Left colon (tissue), 2 donors: Measurements from ENCODE around the gene GLYR1. TPM values are rescaled to one million over a fixed set of nuclear protein-coding genes. Genes with fewer than 3 reads are reported as not detected.

Source experiments
- ATAC-seq: fragments of 200-7000 bp; cut with Tn5 transposase; one replicate; pipeline ENCODE4 v1.9.1; 2020; ENCODE audit warnings: mild to moderate bottlenecking, moderate library complexity
- DNase-seq, 2 donors: peaks; one replicate each; pipeline ENCODE4 v3.0.0-alpha.2; 2020
- intact Hi-C, 2 donors: fragments of 100-400 bp; cut with DNase I in 1 of 2; cut with micrococcal nuclease in 1 of 2; formaldehyde crosslinking; loops; one replicate each; pipeline versions ENCODE4 v1.11.2 to v1.14.0; 2022; cut with DNase I, micrococcal nuclease
- total RNA-seq, 2 donors: library from RNA; stranded (reverse); fragmentation: NEBNext Ultra II Directional; extraction: Animal tissue kit (Norgen Biotek cat#: 25700); gene quantifications; one replicate each; pipeline ENCODE4 v1.2.1, GENCODE V29; 2021
- donor health status: DM: no; HTN: no; CAD: no.
- donor health status: DM: yes; HTN: yes; CAD: no.

GLYR1 gene
- total RNA-seq, 2 donors from 2014 or later = 106 to 114 TPM

DNA sequence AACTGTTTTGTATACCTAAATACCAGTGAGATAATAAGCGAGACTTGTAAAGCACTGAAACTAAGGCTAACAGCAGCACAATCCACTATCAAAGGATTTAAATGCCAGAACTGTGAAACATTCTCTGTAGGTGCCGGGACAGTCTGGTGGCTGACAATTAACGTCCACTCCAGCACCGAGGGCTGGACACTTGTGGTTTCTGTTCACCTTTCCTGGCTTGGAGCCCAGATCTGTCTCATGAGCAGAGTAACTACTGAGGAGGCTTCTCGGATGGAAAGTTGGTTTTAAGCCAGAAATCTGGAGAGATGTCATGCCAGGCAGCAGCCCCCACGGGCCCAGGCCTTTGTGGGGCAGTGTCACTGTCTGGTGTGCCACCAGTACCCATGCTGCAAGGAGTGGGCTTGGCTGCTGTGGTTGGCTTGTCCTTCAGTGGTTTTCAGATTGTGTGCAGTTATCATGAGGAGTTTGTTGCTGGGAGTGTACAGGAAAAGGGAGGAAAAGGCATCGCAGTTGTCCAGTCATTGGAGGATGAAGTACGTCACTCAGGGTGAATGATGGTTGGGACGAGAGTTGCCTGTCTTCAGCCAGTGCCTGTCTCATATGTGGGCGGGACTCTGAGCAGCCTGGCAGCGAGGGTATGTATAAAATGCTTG is 35.7 kb upstream of the GLYR1 start:
- intact Hi-C loops = no loop called here
- ATAC-seq (no peak), DNase-seq (no peak)

DNA sequence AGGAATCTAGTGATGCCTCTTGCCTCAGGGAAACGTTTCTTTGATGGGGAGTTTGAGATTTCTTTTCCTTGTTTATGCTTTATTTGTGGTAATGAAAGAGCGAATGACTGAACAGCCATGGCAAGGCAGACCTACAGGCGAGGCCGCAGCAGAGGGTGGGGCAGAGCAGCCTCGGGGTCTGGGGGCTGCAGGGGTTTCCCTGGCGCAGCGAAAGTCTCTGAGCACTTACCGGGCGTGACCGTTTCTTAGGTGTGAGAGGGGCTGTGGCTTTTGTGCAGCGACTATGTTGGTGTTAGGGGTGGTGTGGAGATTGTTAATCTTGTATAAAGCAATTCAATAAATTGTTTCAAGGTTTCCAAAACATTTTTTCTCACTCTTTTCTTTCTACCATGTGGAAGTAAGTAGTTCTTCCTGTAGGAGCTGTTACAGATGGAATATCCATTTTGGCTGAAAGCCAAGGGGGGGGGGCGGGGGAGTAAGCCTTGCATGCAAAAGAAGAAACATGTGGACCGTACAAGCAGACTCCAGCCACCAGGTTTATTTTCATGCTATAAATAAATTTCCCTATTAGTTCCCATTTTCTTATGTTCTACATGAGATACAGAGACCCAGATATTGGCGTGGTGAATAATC is 35.0 kb upstream of the GLYR1 start:
- no peak for ATAC-seq

DNA sequence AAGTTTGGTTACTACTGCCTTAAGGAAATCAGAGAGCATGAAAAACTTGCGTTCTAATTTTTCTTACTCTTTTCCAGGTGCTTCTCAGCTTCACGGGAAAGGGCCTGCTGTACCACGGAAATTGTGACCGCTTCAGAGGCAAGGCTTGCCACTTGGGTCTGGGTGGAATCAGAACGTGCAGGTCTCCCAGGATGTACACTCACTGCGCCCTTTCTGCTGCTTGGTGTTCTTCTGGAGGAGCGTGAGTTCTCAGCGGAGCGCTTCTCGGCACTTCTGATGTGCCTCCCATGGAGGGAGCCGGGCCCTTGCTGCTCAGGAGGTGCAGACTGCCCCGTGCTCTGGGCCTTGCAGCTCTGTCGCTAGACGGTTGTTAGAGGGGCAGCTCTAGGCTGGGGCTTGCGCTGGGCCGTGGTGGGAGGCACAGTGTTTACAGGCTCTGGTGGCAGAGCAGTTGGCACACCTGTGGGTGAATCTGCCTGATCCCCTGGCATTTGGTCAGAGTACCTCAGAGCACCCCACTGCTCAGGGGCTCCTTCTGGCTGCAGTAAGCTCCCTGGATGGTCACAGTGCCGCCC is 33.0 kb upstream of the GLYR1 start:
- ATAC-seq = no peak
- intact Hi-C loops = no loop called here
- DNase-seq = no peak

More for the DNA sequence above, 35.0 kb upstream of the GLYR1 start:
- DNase-seq = no peak
- intact Hi-C loops = no loop called here

DNA sequence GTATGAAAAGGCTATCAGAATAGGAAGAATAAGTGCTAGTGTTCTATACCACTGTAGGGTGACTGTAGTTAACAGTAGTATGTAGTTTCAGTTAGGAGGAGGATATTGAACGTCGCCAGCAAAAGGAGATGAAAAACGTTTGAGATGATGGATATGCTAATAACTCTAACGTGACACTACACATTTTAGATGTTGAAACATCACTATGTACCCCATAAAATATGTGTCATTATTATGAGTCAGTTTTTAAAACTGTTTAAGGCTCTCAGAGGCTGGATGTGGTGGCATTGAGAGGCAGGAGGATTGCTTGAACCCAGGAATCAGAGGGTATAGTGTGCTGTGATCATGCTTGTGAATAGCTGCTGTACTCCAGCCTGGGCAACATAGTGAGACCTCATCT is 32.0 kb upstream of the GLYR1 start:
- ATAC-seq = no peak
- DNase-seq = no peak
- intact Hi-C loops = no loop called here

DNA sequence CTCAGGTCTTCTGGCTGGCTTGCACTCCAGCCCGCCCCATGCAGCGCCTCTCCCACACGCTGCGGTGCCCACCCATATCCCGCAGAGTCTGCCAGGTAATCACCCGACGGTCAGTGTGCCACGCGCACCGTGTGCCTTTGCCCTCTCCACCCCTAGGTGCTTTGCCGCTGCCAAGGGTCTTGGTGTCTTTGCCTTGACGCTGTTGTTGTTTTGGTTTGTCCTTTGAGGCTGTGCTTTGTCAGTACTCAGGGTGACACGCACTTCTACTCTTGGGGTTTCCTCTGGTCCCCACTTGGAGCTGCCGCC is 30.2 kb upstream of the GLYR1 start:
- no peak for DNase-seq
- ATAC-seq = no peak
- intact Hi-C loops = no loop called here

DNA sequence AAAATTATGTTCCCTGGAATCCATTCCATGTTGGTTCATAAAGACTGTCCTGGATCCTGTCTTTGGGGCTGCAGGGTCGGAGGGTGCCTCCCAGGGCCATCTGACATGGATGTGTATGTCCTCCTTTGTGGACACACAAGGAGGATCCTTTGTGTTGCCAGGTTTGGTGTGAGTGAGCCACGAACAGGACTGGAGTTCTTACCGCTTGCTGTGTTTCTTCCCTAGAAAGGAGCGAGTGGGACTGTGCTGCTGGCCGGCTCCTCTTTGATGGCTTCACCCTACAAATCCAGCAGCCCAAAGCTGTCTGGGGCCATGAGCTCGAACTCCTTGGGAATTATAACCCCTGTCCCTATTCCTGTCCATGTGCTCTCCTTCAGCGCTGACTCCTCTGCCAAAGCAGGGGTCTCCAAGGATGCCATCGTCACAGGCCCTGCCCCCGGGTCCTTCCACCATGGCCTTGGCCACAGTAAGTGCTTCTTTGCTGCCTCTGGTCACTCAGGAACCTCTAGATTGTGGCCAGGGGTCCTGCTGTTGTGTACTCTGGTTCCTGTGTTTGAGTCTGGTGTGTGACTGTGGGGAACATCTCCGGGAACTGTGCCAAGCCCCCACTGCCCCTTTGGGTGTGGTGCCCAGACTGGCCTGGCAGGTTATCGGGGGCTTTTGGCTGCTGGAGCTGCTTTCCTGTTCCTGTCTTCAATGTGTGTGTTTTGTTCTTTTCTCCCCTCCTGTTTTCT is 29.7 kb upstream of the GLYR1 start:
- ATAC-seq = no peak
- no peak for DNase-seq
- intact Hi-C loops = no loop called here

DNA sequence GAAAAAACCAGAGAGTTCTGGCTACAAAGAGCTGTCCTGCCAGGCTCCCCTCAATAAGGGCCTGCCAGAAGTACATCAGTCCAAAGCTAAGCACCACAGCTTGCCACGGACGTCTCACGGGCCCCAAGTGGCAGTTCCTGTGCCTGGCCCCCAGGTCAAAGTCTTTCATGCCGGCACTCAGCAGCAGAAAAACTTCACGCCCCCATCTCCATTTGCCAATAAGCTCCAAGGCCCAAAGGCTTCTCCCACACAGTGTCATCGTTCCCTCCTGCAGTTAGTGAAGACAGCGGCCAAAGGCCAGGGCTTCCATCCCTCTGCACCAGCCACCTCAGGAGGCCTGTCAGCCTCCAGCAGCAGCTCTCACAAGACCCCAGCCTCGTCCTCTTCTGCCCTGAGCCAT is 27.6 kb upstream of the GLYR1 start:
- ATAC-seq = no peak
- intact Hi-C loops = no loop called here

DNA sequence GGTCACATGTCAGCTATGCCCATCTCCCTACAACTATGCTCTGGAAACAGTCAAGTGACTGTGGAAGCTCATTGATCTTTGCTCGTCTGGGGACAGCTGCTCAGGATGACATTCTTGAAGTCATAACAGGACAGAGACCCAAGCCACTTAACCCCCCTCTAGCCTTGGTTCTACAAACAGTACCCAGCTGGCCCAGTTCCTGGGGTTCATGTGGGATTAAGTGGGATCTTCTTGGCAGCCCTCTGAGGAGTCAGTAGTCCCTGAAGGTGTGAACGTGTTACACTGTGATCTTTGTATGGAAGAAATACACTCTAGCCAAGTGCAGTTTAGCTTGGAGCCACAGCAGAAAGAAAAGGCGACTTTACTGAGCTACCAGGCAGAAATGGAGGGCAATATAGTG is 26.0 kb upstream of the GLYR1 start:
- ATAC-seq = no peak
- intact Hi-C loops = no loop called here
- no peak for DNase-seq

More for the DNA sequence above, 27.6 kb upstream of the GLYR1 start:
- DNase-seq = no peak

DNA sequence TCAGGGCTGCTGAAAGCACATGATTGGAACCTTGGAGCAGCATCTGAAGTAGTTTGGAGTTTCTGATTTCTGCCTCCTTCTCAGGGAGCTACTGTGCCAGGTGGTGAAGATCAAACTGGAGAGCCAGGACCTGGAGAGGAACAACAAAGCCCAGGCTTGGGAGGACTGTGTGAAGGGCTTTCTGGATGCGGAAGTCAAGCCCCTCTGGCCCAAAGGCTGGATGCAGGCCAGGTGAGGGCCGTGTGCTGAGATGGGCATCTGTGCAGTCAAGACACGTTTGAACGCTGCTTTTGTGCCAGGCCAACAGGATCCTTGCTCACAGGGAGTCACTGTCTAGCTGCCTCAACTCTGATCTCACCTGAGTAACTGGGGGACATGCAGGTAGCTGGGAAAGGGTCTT is 24.0 kb upstream of the GLYR1 start:
- intact Hi-C loops = no loop called here
- ATAC-seq = no peak
- no peak for DNase-seq

DNA sequence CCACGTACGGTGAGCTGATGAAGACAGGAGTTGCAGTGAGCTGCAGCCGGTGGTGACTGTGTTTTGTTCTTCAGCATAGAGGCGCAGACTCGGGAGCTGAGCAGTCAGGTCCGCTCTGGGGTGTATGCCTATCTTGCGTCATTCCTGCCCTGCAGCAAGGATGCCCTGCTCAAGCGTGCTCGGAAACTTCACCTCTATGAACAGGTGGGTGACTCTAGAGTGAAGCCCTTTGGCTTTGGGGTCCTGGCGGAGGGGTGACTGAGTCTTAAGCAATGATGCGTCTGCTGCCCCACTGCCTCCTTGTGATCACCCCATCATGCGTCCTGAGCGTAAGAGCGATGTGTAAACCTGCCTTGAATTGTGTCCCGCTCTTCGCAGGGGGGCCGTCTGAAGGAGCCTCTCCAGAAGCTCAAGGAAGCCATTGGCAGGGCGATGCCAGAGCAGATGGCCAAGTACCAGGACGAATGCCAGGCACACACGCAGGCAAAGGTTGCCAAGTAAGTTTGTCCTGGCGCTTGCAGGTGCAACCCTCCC is 23.1 kb upstream of the GLYR1 start:
- DNase-seq (no peak), ATAC-seq (no peak)
- intact Hi-C loops = no loop called here

DNA sequence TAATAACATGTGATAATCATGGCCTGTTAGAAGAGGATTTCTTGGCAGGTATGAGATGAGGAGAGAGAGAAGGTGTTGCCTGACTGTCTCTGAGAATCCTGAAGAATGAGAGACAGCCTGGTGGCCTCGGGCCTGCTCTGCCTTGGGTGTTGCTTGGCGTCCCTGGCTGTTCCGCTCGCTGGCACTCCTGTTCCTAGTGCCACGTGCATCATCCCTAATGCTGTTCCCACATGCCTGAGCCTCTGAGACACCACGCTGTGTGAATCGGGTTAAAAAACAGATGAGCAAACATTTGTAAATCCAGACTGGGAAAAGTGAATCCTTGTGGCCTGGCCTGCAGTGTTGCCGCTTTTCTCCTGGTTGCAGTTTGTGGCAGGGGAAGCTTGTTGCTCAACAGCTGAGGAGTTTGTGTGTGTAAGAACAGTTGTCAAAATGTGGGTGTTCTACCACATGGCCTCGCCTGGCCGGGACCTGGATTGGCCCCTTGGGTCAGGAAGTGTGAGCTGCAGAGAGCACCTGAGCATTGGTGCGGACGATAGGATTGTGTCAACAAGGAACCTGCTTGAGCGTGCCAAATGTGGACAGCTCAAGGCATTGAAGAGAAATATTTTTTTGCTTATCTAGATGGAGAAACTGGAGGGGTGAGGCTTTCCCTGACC is 22.2 kb upstream of the GLYR1 start:
- ATAC-seq = peak; percentile 41
- DNase-seq = no peak
- intact Hi-C loops = no loop called here

DNA sequence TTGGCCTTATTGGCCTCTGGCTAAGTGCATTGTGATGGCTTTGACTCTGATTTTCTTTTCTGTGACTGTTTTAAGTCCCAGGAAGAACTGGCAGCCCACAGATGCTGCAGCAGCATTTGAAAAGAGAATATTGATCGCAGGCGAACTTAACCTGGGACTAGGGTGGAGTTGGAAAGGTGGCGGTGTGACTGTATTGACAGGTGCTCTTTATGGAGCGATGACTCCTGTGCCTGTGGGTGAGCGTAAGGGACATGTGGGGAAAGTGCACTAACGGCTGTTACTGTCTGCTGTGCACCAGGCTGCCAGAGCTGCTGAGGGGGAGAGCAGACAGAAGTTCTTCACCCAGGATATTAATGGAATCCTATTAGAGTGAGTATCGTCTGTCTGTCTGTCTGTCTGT is 21.4 kb upstream of the GLYR1 start:
- intact Hi-C loops = no loop called here
- DNase-seq (no peak), ATAC-seq (peak; percentile 82)

DNA sequence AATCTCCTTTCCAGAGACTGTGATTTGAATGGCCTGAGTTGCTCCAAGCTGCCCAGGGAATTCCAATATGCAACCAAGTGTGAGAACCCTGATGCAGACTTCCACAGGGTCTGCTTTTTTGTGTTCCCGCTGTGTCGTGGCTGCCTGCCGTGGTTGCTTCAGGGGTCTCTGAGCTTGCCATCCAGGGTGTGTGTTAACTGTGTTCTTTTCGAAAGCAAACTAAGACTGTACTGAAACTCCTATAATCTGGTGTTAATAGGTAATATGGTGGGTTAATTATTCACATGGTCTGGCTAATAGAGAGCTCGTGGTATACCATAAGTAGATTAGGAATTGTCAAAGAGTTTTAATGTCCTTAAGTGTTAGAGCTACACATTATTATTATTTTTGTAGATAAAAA is 20.9 kb upstream of the GLYR1 start:
- ATAC-seq (no peak), DNase-seq (no peak)
- intact Hi-C loops = no loop called here

DNA sequence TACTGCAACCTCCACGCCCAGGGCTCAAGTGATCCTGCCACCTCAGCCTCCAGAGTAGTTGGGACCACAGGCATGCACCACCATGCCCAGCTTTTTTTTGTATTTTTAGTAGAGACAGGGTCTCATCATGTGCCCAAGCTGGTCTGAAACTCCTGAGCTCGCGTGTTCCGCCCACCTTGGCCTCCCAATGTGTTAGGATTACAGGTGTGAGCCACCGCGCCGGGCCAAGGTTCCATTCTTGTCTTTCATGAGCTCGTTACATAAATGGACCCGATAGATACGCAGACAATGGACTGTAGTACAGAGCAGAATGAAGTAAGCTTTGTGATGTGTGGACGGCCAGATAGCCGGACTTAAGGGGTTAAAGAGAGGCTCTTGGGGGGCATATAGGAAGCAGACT is 19.5 kb upstream of the GLYR1 start:
- ATAC-seq = no peak
- no peak for DNase-seq
- intact Hi-C loops = no loop called here

DNA sequence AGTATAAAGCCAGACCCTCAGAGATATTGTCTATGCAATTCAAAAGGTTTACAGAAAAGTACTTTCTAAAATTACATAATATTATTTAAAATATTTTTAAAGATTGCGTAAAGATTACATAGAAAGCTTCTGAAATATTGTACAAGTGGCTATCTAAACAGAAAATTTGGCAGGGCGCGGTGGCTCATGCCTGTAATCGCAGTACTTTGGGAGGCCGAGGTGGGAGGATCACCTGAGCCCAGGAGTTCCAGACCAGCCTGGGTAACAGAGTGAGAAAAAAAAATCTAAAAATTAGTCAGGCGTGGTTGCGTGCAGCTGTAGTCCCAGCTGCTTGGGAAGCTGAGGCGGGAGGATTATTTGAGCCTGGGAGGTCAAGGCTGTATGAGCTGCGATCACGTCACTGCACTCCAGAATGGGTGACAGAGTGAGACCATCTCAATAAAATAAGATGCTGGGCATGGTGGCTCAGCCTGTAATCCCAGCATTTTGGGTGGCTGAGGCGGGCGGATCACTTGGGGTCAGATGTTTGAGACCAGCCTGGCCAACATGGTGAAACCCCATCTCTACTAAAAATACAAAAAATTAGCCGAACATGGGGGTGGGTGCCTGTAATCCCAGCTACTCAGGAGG is 18.3 kb upstream of the GLYR1 start:
- ATAC-seq = no peak
- intact Hi-C loops = no loop called here
- DNase-seq = no peak

DNA sequence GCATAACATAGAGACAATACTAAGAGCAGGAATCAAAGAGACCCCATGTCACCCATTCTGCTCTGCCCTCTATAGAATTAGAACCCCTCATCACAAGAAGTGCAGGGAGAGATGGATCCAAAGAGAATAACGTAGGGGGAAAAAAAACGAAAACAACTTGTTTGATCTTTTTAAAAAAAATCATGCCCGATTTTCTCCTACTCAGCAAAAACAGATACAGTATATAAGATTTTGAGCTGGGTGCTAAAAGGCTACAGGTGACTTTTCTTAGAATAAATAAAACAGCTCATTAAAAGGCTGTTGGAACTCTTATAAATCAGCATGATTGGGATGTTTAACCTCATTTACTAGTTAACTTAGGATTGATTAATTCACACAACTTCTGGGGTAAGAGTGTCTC is 17.6 kb upstream of the GLYR1 start:
- DNase-seq (no peak), ATAC-seq (no peak)
- intact Hi-C loops = no loop called here

DNA sequence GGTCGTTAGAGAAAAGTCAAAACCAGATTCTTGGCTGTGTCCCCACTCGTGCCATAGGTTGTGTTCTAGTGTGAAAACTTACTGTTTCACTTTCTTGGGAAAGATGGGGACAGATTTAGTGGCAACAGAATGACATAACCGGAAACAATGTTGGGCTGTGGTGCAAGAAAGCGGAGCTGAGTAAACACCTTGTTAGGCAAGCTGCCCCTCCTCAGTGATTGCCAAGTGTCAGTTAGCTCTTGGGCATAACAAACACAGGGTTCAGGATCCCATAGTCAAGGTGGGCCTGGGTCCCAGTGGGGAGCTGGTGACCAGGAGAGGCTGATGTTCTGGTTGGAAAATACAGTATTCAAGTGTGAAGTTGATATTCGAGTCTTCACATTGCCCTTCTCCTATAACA is 15.6 kb upstream of the GLYR1 start:
- ATAC-seq = peak; percentile 77
- intact Hi-C loops = no loop called here
- DNase-seq = no peak

DNA sequence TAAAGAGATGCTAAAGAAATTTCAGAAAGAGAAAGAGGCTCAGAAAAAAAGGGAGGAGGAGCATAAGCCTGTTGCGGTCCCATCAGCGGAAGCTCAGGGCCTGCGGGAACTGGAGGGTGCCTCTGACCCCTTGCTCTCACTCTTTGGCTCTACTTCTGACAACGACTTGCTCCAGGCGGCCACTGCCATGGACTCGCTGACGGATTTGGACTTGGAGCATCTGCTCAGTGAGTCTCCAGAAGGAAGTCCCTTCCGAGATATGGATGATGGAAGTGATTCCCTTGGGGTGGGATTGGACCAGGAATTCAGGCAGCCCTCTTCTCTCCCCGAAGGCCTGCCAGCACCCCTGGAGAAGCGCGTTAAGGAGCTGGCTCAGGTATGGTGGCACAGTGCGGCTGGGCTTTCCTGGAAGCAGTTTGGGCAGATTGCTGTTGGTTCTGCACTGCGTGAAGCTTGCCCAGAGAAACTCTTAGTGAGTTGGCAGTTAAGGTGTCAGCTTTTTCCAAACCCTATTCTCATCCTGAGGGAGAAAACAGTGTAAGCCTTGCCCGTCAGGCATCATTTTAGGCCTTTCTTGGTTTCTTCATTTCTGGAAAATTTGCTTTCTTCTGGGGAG is 13.7 kb upstream of the GLYR1 start:
- intact Hi-C loops = no loop called here
- DNase-seq (no peak), ATAC-seq (no peak)

DNA sequence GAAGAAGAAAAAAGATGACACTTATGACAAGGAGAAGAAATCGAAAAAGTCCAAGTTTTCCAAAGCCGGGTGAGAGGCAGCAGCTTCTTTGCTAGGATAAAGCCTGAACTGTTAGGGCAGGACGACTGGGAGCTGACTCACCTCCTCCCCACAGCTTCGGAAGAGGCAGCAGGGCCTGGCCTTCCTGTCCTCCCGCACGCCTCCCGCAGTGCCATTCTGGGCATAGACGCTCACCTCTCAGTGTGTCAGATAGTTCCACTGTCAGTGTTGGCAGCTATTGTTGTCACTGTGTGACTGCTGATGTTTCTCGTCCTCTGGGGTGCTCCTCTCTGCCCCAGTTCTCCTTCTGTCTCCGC is 12.8 kb upstream of the GLYR1 start:
- ATAC-seq (no peak), DNase-seq (no peak)
- intact Hi-C loops = no loop called here
